Measurements from ENCODE around the gene LGALS7. TPM values are rescaled to one million over a fixed set of nuclear protein-coding genes. Genes with fewer than 3 reads are reported as not detected.
"Not testable (repeated sequence)": the region's sequence is repeated elsewhere in the genome, so short reads cannot be mapped to it uniquely, and the experiment has no call there.

Gene LGALS7
- total and polyA plus RNA-seq, 2 of the 13 experiments (the other 11 are each of a cell fraction or from before 2014, with no cell fraction given): 0.73 TPM; not detected in 1

DNA sequence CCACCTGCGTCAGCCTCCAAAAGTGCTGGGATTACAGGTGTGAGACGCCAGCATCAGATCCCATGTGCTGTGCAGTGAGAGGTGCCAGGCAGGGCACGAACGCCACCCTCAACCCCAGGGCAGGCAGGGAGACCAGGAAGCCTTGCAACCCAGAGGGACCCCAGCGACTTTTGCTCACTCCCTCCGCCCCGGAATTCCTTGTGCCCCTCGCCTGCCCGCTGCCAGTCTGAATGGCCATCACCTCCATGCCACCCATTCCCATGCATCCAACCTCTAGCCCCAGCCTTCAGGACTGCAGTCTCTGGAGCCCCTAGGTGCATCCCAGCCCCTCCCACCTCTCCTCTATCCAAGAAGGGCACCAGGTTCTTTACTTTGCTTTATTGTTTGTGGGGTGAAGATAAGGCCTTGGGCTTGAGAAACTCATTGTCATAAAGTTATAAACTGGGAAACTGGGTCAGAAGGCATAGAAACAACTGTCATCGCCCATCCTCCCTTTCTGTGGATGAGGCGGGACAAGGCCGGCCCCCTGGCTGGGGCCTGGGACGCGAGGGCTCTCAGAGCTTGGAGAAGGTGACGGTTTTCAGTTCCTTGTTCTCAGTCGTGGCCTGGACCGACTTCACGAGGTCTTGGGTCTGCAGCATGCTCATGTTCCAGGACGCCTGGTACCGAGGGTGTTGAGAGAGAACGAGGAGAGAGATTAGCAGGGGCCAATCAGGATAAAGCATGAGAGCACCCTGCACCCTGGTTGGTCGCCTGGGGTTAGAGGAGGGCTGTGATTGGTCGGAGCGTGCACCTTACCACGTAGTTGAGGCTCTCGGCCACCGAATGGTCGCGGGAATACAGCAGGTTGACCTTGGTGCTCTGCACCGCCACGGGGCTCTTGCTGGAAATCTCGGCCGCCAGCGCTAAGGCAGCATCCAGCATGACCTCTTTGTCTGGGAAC lies 42.0 kb upstream of the LGALS7 start (continued):
- TF ChIP-seq TAF15 (IDR thresholded peaks at IDR 0.05; ENCODE audit: low read depth, low read length, poor library complexity, severe bottlenecking): no peak
- TF ChIP-seq, protein P1, sequence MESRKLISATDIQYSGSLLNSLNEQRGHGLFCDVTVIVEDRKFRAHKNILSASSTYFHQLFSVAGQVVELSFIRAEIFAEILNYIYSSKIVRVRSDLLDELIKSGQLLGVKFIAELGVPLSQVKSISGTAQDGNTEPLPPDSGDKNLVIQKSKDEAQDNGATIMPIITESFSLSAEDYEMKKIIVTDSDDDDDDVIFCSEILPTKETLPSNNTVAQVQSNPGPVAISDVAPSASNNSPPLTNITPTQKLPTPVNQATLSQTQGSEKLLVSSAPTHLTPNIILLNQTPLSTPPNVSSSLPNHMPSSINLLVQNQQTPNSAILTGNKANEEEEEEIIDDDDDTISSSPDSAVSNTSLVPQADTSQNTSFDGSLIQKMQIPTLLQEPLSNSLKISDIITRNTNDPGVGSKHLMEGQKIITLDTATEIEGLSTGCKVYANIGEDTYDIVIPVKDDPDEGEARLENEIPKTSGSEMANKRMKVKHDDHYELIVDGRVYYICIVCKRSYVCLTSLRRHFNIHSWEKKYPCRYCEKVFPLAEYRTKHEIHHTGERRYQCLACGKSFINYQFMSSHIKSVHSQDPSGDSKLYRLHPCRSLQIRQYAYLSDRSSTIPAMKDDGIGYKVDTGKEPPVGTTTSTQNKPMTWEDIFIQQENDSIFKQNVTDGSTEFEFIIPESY (CRISPR knock-in tag; IDR thresholded peaks at IDR 0.05): peak; percentile 97
- TF ChIP-seq NFYB (CRISPR knock-in tag; IDR thresholded peaks at IDR 0.05): peak; percentile 52
- no peak for TF ChIP-seq ZSCAN20 (CRISPR knock-in tag; IDR thresholded peaks at IDR 0.05; ENCODE audit: borderline replicate concordance)
- no peak for TF ChIP-seq PCBP1 (IDR thresholded peaks at IDR 0.05; ENCODE audit: borderline replicate concordance, low read depth, low read length)
- peak; percentile 61 for TF ChIP-seq NFYC (CRISPR knock-in tag; IDR thresholded peaks at IDR 0.05)
- TF ChIP-seq, protein P2, sequence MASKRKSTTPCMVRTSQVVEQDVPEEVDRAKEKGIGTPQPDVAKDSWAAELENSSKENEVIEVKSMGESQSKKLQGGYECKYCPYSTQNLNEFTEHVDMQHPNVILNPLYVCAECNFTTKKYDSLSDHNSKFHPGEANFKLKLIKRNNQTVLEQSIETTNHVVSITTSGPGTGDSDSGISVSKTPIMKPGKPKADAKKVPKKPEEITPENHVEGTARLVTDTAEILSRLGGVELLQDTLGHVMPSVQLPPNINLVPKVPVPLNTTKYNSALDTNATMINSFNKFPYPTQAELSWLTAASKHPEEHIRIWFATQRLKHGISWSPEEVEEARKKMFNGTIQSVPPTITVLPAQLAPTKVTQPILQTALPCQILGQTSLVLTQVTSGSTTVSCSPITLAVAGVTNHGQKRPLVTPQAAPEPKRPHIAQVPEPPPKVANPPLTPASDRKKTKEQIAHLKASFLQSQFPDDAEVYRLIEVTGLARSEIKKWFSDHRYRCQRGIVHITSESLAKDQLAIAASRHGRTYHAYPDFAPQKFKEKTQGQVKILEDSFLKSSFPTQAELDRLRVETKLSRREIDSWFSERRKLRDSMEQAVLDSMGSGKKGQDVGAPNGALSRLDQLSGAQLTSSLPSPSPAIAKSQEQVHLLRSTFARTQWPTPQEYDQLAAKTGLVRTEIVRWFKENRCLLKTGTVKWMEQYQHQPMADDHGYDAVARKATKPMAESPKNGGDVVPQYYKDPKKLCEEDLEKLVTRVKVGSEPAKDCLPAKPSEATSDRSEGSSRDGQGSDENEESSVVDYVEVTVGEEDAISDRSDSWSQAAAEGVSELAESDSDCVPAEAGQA (IDR thresholded peaks at IDR 0.05; ENCODE audit: low read depth): no peak
- TF ChIP-seq, protein P2 (CRISPR knock-in tag; IDR thresholded peaks at IDR 0.05; ENCODE audit: borderline replicate concordance): no peak

DNA sequence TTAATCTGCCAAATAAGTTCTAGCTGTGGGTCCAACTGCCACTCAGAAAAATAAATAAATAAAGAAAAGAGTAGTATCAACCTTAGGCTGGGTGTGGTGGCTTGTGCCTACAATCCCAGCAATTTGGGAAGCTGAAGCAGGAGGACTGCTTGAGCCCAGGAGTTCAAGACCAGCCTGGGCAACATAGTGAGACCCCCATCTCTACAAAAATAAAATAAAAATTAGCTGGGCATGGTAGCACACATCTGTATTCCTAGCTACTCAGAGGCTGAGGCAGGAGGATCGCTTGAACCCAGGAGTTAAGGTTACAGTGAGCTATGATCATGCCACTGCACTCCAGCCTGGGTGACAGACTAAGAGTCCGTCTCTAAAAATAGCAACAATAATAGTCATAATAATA lies 40.6 kb upstream of the LGALS7 start:
- in situ Hi-C loops (cut with HindIII; ENCODE audit: extremely low pct_ligation_motif_present, low pct_unique_long_range_greater_than_20kb); FAIRE-seq; H3K4me2 ChIP-seq (ENCODE audit: low read depth, low read length); intact Hi-C loops (cut with micrococcal nuclease; ENCODE audit: unreplicated experiment); CTCF ChIA-PET (ENCODE audit: low intra/inter-chr PET ratio, low total read pairs); BruUV-seq (replicated peaks); H3K27ac ChIP-seq (ENCODE audit: extremely low read length, insufficient read depth, low read length); H3K9me3 ChIP-seq (ENCODE audit: low read length); H3K4me3 ChIP-seq (replicated peaks in 1 of 3; ENCODE audit: insufficient read depth in 1 of 3, low read depth in 2 of 3, low read length in 3 of 3); H3K9ac ChIP-seq (ENCODE audit: insufficient read depth, low read depth, low read length); DNase-seq (ENCODE audit: low spot score); ATAC-seq; H4K20me1 ChIP-seq (ENCODE audit: insufficient read depth, low read length); H3K79me2 ChIP-seq (ENCODE audit: insufficient read depth, low read length); H2AFZ ChIP-seq (ENCODE audit: low read length); H3K27me3 ChIP-seq (ENCODE audit: control insufficient read depth in 1 of 2, insufficient read depth in 2 of 2, low read length in 2 of 2): not testable (repeated sequence)
- POLR2A ChIA-PET: interaction anchor here (0.9 to 1.1 kb wide), 2 partner anchors 18 to 51 kb away, joined by 3 read pairs; no protein-coding TSS in a partner anchor
- 93% methylated on average over 2 of the region's 2 CpGs for WGBS (ENCODE audit: low lambda C conversion rate)
- peaks cover 22% of the 10 kb centered on the region for H3K4me1 ChIP-seq (ENCODE audit: insufficient read depth, low read length)
- H3K36me3 ChIP-seq (replicated peaks in 1 of 2; ENCODE audit: control insufficient read depth in 1 of 2, insufficient read depth in 2 of 2, low read length in 2 of 2): peaks cover 11 to 27% of the 10 kb centered on the region in 2 experiments; a peak in 4 of 5 replicates

All from HepG2 (cell line).